SH-SY5Y (cell line): ENCODE data around the gene DSTN.

Source experiments
- GATA2 ChIP-seq: IDR thresholded peaks from 2 replicates; pipeline ENCODE4 v1.6.1; 2011; ENCODE audit warnings: mild to moderate bottlenecking, low read depth, low read length
- GATA3 ChIP-seq: IDR thresholded peaks from 2 replicates; pipeline ENCODE4 v1.6.1; 2011; ENCODE audit warnings: low read depth, mild to moderate bottlenecking, low read length, moderate library complexity

GRCh38 chr20:17537959-17538358 lies 31.9 kb upstream of the DSTN start:
- TF ChIP-seq GATA2 = no peak
- no peak for TF ChIP-seq GATA3
